Cardiac muscle cell (in vitro differentiated cells and primary cell): Measurements from ENCODE around the gene CFAP70. TPM values are rescaled to one million over a fixed set of nuclear protein-coding genes. Genes with fewer than 3 reads are reported as not detected.

ENCODE experiments used
- DNase-seq, 2 donors: peaks; one replicate each; pipeline versions ENCODE4 v3.0.0 to v3.0.0-alpha.2; 2010 to 2017; ENCODE audit warnings: low read depth in 1 of 2, low spot score in 1 of 2
- H3K27ac ChIP-seq: fragments of 200-600 bp; sonication (generic); 2 replicates; pipeline ENCODE4 v1.5.1; 2016
- H3K27me3 ChIP-seq: fragments of 200-600 bp; sonication (generic); 2 replicates; pipeline ENCODE4 v1.6.0; 2016; ENCODE audit warnings: control low read depth
- H3K36me3 ChIP-seq: fragments of 200-600 bp; sonication (generic); 2 replicates; pipeline ENCODE4 v1.5.1; 2016; ENCODE audit warnings: control low read depth
- H3K4me1 ChIP-seq: fragments of 200-600 bp; sonication (generic); 2 replicates; pipeline ENCODE4 v1.8.1; 2017; ENCODE audit warnings: low read depth, mild to moderate bottlenecking, mixed run types
- H3K4me3 ChIP-seq: fragments of 200-600 bp; sonication (generic); 2 replicates; pipeline ENCODE4 v1.5.1; 2016; ENCODE audit warnings: mild to moderate bottlenecking
- H3K9me3 ChIP-seq: fragments of 200-600 bp; sonication (generic); 2 replicates; pipeline ENCODE4 v1.5.1; 2017; ENCODE audit warnings: low read depth, mild to moderate bottlenecking, control low read depth
- CTCF ChIP-seq: IDR thresholded peaks from 2 replicates; pipeline ENCODE4 v1.5.1; 2012; ENCODE audit warnings: low read depth, mild to moderate bottlenecking, low read length
- polyA plus RNA-seq: library from polyadenylated mRNA; unstranded; fragments of >200 nt; fragmentation: Nextera tagmentation; extraction: Ambion mirVana; gene quantifications from 2 replicates; pipeline ENCODE4 v1.2.1, GENCODE V29; 2016
- total RNA-seq: library from RNA; depleted of rRNA; stranded (reverse); fragments of >200 nt; gene quantifications from 2 replicates; pipeline ENCODE4 v1.2.3, GENCODE V29; 2016

The CFAP70 gene
- total and polyA plus RNA-seq, 2 experiments from 2014 or later: 1.9 to 4.0 TPM

GRCh38 chr10:73206385-73206784 lies 152.3 kb downstream of the CFAP70 start:
- no peak for DNase-seq

GRCh38 chr10:73205890-73206289 lies 152.8 kb downstream of the CFAP70 start:
- no peaks in the 10 kb centered on the region for H3K27me3 ChIP-seq
- no peak for TF ChIP-seq CTCF
- H3K9me3 ChIP-seq: no peaks in the 10 kb centered on the region
- H3K27ac ChIP-seq: no peak overlapping the region
- H3K4me1 ChIP-seq: no peaks in the 10 kb centered on the region
- H3K36me3 ChIP-seq: peaks cover 9% of the 10 kb centered on the region
- no peak overlapping the region for H3K4me3 ChIP-seq
- no peak for DNase-seq

More at GRCh38 chr10:73206385-73206784, 152.3 kb downstream of the CFAP70 start:
- Histone ChIP-seq H3K4me1 (no peaks in the 10 kb centered on the region), H3K9me3 (no peaks in the 10 kb centered on the region), H3K27ac (no peak overlapping the region), H3K27me3 (no peaks in the 10 kb centered on the region), H3K36me3 (peaks cover 10% of the 10 kb centered on the region), H3K4me3 (no peak overlapping the region)
- no peak for TF ChIP-seq CTCF

- H3K27me3 ChIP-seq: no peaks in the 10 kb centered on the region
- H3K36me3 ChIP-seq: peaks cover 4% of the 10 kb centered on the region
- TF ChIP-seq CTCF: no peak
- H3K4me1 ChIP-seq: no peaks in the 10 kb centered on the region
- no peak overlapping the region for H3K27ac ChIP-seq
- no peaks in the 10 kb centered on the region for H3K9me3 ChIP-seq
- DNase-seq: no peak
- H3K4me3 ChIP-seq: no peak overlapping the region
Observed at GRCh38 chr10:73205081-73205480, 153.6 kb downstream of the CFAP70 start.

Other genes with a start within 250 kb of the CFAP70 start
- 1.5 and 2.1 TPM in 2 replicates for gene NUDT13, start 248.4 kb downstream of the CFAP70 start, total RNA-seq
- 1.7 and 3.1 TPM in 2 replicates for gene NUDT13, start 248.4 kb downstream of the CFAP70 start, polyA plus RNA-seq
- gene ECD, start 190.9 kb downstream of the CFAP70 start, total RNA-seq: 20.0 and 22.4 TPM in 2 replicates
- gene ECD, start 190.9 kb downstream of the CFAP70 start, polyA plus RNA-seq: 21.8 and 34.0 TPM in 2 replicates
- 12.9 and 16.7 TPM in 2 replicates for gene FAM149B1, start 190.7 kb downstream of the CFAP70 start, total RNA-seq
- gene FAM149B1, start 190.7 kb downstream of the CFAP70 start, polyA plus RNA-seq: 12.4 and 12.7 TPM in 2 replicates
- gene DNAJC9, start 111.6 kb downstream of the CFAP70 start, total RNA-seq: 26.6 and 33.9 TPM in 2 replicates
- gene DNAJC9, start 111.6 kb downstream of the CFAP70 start, polyA plus RNA-seq: 18.6 and 20.9 TPM in 2 replicates
- gene MRPS16, start 106.2 kb downstream of the CFAP70 start, total RNA-seq: 51.6 and 67.4 TPM in 2 replicates
- 104 and 122 TPM in 2 replicates for gene MRPS16, start 106.2 kb downstream of the CFAP70 start, polyA plus RNA-seq
- gene ANXA7, start 55.2 kb upstream of the CFAP70 start, total RNA-seq: 53.9 and 63.8 TPM in 2 replicates
- 64.5 and 73.9 TPM in 2 replicates for gene ANXA7, start 55.2 kb upstream of the CFAP70 start, polyA plus RNA-seq
- gene MSS51, start 74.7 kb upstream of the CFAP70 start, total RNA-seq: 3.6 and 3.9 TPM in 2 replicates
- 2.1 and 3.5 TPM in 2 replicates for gene MSS51, start 74.7 kb upstream of the CFAP70 start, polyA plus RNA-seq
- gene PPP3CB, start 137.2 kb upstream of the CFAP70 start, total RNA-seq: 22.6 and 45.2 TPM in 2 replicates
- gene PPP3CB, start 137.2 kb upstream of the CFAP70 start, polyA plus RNA-seq: 13.3 and 14.3 TPM in 2 replicates
- gene USP54, start 232.5 kb upstream of the CFAP70 start, total RNA-seq: 9.4 and 12.4 TPM in 2 replicates
- gene USP54, start 232.5 kb upstream of the CFAP70 start, polyA plus RNA-seq: 9.6 and 10.6 TPM in 2 replicates